Ishikawa (cell line): Measurements from ENCODE around the gene MAP2K6.

ENCODE experiments used
- CEBPB ChIP-seq: IDR thresholded peaks from 2 replicates; pipeline ENCODE4 v1.6.1; 2012
- CREB1 ChIP-seq: IDR thresholded peaks from 2 replicates; pipeline ENCODE4 v1.6.1; 2012; ENCODE audit warnings: low read depth
- EGR1 ChIP-seq: IDR thresholded peaks from 2 replicates; pipeline ENCODE4 v1.6.1; 2012
- EP300 ChIP-seq: IDR thresholded peaks from 2 replicates; pipeline ENCODE4 v1.6.1; 2012; ENCODE audit warnings: borderline replicate concordance
- FOXM1 ChIP-seq: IDR thresholded peaks from 2 replicates; pipeline ENCODE4 v1.6.1; 2012; ENCODE audit warnings: low read depth, borderline replicate concordance
- NFIC ChIP-seq: IDR thresholded peaks from 2 replicates; pipeline ENCODE4 v1.6.1; 2012
- RAD21 ChIP-seq: IDR thresholded peaks from 2 replicates; pipeline ENCODE4 v1.6.1; 2012; ENCODE audit warnings: low read depth
- TAF1 ChIP-seq: IDR thresholded peaks from 2 replicates; pipeline ENCODE4 v1.6.1; 2012; ENCODE audit warnings: low read depth, mild to moderate bottlenecking
- TCF12 ChIP-seq: IDR thresholded peaks from 2 replicates; pipeline ENCODE4 v1.6.1; 2012; ENCODE audit warnings: low read depth
- TEAD4 ChIP-seq: IDR thresholded peaks from 2 replicates; pipeline ENCODE4 v1.6.1; 2012
- USF1 ChIP-seq: IDR thresholded peaks from 2 replicates; pipeline ENCODE4 v1.6.1; 2012
- YY1 ChIP-seq: IDR thresholded peaks from 2 replicates; pipeline ENCODE4 v1.6.1; 2012; ENCODE audit warnings: low read depth
- ZBTB7A ChIP-seq: IDR thresholded peaks from 2 replicates; pipeline ENCODE4 v1.6.1; 2012; ENCODE audit warnings: low read depth
- TF ChIP-seq, protein P1 (sequence below): IDR thresholded peaks from 2 replicates; pipeline ENCODE4 v1.6.1; 2012
- TF ChIP-seq, protein P2 (sequence below): IDR thresholded peaks from 2 replicates; pipeline ENCODE4 v1.6.1; 2012; ENCODE audit warnings: low read depth, mild to moderate bottlenecking

MAP2K6 gene

GRCh38 chr17:69572747-69573146, 158.2 kb downstream of the MAP2K6 start:
- TF ChIP-seq FOXM1 (no peak), TCF12 (no peak), CREB1 (no peak), EGR1 (no peak), TAF1 (no peak), RAD21 (no peak), ZBTB7A (no peak), USF1 (no peak), EP300 (no peak), TEAD4 (no peak), NFIC (no peak), YY1 (no peak), CEBPB (no peak)
- TF ChIP-seq, protein P1, sequence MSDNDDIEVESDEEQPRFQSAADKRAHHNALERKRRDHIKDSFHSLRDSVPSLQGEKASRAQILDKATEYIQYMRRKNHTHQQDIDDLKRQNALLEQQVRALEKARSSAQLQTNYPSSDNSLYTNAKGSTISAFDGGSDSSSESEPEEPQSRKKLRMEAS = no peak
- TF ChIP-seq, protein P2, sequence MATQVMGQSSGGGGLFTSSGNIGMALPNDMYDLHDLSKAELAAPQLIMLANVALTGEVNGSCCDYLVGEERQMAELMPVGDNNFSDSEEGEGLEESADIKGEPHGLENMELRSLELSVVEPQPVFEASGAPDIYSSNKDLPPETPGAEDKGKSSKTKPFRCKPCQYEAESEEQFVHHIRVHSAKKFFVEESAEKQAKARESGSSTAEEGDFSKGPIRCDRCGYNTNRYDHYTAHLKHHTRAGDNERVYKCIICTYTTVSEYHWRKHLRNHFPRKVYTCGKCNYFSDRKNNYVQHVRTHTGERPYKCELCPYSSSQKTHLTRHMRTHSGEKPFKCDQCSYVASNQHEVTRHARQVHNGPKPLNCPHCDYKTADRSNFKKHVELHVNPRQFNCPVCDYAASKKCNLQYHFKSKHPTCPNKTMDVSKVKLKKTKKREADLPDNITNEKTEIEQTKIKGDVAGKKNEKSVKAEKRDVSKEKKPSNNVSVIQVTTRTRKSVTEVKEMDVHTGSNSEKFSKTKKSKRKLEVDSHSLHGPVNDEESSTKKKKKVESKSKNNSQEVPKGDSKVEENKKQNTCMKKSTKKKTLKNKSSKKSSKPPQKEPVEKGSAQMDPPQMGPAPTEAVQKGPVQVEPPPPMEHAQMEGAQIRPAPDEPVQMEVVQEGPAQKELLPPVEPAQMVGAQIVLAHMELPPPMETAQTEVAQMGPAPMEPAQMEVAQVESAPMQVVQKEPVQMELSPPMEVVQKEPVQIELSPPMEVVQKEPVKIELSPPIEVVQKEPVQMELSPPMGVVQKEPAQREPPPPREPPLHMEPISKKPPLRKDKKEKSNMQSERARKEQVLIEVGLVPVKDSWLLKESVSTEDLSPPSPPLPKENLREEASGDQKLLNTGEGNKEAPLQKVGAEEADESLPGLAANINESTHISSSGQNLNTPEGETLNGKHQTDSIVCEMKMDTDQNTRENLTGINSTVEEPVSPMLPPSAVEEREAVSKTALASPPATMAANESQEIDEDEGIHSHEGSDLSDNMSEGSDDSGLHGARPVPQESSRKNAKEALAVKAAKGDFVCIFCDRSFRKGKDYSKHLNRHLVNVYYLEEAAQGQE = no peak

DNA sequence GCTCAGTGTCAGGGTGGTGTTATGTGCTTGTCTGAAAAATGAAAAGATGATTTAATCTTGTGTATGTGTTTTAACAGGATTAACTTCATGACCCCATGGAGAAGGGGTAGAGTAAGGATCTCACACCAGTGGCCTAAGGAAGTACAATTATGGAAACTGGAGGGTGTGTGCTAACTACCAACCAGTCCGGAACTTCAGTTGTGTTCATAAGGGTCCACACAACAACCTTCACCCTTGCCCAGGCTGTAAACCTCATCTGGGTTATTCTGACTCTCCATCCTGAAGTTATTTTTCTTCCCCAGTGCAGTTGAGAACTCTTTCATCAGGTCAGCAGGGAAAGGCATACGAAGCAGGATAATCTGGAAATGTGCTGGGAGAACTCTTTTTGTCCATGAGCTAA, 158.9 kb downstream of the MAP2K6 start:
- TF ChIP-seq CEBPB (no peak), YY1 (no peak), EGR1 (no peak), NFIC (no peak)

GRCh38 chr17:69574257-69575197, 160.0 kb downstream of the MAP2K6 start:
- no peak for TF ChIP-seq FOXM1
- no peak for TF ChIP-seq TCF12
- no peak for TF ChIP-seq TAF1
- TF ChIP-seq, protein P1 = no peak
- TF ChIP-seq EP300 = no peak
- no peak for TF ChIP-seq RAD21

GRCh38 chr17:69575346-69575761, 160.9 kb downstream of the MAP2K6 start:
- TF ChIP-seq ZBTB7A (no peak), EP300 (no peak)

DNA sequence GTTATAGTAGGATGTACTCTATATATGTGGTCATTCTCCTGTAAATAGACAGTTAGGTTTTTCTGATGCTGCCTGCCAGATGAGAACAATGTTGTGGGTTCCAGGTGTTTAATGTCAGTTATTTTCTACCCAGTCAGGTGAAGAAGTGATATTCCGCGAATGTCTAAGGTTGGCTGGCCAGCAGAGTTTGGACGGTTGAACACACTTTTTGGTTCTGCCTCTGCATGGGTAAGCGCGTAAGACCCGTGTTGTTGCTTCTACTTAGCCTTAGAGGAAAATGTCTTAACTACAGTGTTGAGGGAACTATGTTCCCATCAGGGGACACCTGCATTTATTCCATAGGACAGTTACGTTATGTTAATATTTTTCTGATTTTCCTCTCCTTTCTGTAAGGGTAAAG, 162.6 kb downstream of the MAP2K6 start:
- TF ChIP-seq TEAD4 (no peak), YY1 (no peak), USF1 (no peak), EP300 (no peak), RAD21 (no peak), TAF1 (no peak), TCF12 (no peak), ZBTB7A (no peak), EGR1 (no peak), CREB1 (no peak), NFIC (no peak), FOXM1 (no peak), CEBPB (no peak)
- TF ChIP-seq, protein P1 = no peak
- TF ChIP-seq, protein P2 = no peak

GRCh38 chr17:69578385-69578936, 164.0 kb downstream of the MAP2K6 start:
- no peak for TF ChIP-seq EGR1
- TF ChIP-seq, protein P2 = no peak
- TF ChIP-seq NFIC = no peak
- no peak for TF ChIP-seq EP300
- no peak for TF ChIP-seq TCF12
- no peak for TF ChIP-seq CREB1
- no peak for TF ChIP-seq TAF1
- no peak for TF ChIP-seq CEBPB
- TF ChIP-seq, protein P1 = no peak
- TF ChIP-seq YY1 = no peak
- TF ChIP-seq FOXM1 = no peak
